ENCODE data around the gene FJX1.

FJX1 gene

GRCh38 chr11:35617687-35618496 is at the start of gene FJX1:
Gene FJX1 (plus strand): TSS chr11:35618460. CDS start chr11:35618637, 177 bp downstream.
- peak; percentile 93 for DNase-seq

- DNase-seq = no peak
These were observed 46.6 kb upstream of the FJX1 start for GRCh38 chr11:35571696-35572095.

GRCh38 chr11:35579557-35580396 is 38.5 kb upstream of the FJX1 start:
- DNase-seq = no peak

- no peak for DNase-seq
These were observed 37.9 kb upstream of the FJX1 start for GRCh38 chr11:35580397-35580781.

DNA sequence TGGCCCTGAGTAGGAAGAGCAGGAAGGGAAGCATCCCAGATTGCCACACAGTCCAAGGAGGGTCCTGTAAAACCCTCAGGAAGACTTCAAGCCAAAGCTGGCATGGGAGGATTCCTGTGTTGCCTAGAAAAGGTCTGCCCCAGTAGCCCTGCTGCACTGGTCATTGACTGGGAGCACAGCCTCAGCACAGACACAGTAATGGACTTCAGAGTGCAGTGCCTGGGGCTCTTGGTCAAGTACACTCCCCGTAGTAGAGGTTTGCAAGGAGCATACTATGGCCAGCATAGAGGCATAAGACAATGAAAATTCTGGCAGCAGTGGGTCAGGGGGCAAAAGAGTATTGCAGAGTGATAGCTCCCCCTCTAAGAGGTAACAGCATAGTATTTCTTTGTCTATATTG is 36.2 kb upstream of the FJX1 start:
- no peak for DNase-seq

GRCh38 chr11:35583126-35583525 is 35.1 kb upstream of the FJX1 start:
- DNase-seq = no peak

GRCh38 chr11:35583843-35584242 is 34.4 kb upstream of the FJX1 start:
- DNase-seq = no peak

- no peak for DNase-seq
These were observed 33.9 kb upstream of the FJX1 start for GRCh38 chr11:35584321-35584720.

DNA sequence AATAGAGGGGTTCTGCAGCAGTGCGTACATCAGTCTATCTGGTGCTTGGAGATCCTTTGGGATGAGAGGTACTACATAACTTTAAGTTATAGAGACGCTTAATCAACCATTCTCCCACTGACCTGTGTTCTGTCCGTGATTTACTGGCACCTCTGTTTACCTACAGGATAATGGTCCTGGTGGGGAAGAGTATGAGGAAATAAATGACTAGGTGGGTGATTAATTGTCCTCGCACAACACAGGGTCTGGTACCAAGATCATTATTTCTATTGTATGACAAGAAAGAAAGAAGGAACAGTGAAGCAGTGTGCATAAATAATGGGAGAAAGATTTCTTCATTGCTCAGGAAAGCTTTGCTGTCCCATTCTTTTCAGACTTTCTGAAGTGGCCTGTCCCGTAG is 32.8 kb upstream of the FJX1 start:
- no peak for DNase-seq

GRCh38 chr11:35586222-35586621 is 32.0 kb upstream of the FJX1 start:
- DNase-seq = no peak

GRCh38 chr11:35587972-35588371 is 30.3 kb upstream of the FJX1 start:
- DNase-seq = no peak

GRCh38 chr11:35588627-35589026 is 29.6 kb upstream of the FJX1 start:
- DNase-seq = no peak

DNA sequence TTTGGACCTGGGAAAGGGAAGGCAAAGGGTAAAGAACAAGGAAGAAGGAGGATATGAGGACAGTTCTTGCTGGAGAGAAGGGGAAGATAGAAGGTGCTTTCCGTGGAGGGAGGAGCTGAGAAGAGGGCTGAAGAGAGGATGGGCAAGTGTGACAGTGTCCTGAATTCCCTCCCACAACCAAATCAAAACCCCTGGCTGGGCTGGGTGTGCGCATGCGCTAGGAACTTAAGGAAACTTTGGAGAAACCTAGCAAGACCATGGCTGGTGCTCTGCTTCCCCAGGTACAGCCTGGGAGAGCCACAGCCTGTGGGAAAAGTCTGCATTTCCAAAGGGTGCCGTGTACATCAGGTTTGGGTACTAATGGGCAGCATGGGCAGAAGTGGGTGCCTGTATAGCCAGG is 29.0 kb upstream of the FJX1 start:
- DNase-seq = no peak

- no peak for DNase-seq
These were observed 27.8 kb upstream of the FJX1 start for GRCh38 chr11:35590412-35590811.

DNA sequence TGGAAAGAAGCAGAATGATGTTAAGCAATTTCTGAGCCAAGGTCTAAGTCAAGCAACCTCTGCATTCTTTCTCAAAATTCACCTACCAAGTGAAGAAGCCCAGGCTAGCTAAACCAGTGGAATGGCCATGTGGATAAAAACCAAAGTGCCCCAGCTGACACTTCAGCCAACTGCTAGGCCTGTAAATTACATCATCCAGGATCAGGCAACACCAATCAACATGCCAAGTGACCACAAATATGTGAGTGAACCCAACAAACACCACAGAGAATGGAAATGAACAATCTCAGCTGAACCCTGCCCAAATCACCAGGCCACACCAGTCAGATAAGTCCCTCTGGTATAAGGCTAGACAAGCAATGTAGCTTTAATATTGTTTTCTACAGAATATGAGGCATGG is 25.1 kb upstream of the FJX1 start:
- no peak for DNase-seq

DNA sequence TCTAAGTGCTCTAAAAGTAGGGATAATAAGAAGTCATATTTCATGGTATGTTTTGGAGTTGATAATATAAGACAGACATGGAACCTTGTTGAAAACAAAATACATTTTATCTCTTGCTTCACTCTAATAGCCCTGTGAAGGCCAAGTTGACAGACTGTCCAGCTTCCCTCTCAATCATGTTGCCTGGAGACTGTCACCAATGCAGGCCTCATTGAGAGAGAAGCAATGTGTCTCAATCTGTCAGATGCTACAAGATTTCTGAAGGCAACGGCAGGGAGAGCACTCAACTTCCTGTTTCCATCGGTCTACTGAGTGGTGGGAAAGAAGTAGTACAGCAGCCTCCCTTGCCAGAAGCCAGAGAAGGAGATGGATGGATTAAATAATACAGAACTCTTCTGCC is 23.6 kb upstream of the FJX1 start:
- no peak for DNase-seq

GRCh38 chr11:35598254-35599125 is 19.8 kb upstream of the FJX1 start:
- DNase-seq = no peak

DNA sequence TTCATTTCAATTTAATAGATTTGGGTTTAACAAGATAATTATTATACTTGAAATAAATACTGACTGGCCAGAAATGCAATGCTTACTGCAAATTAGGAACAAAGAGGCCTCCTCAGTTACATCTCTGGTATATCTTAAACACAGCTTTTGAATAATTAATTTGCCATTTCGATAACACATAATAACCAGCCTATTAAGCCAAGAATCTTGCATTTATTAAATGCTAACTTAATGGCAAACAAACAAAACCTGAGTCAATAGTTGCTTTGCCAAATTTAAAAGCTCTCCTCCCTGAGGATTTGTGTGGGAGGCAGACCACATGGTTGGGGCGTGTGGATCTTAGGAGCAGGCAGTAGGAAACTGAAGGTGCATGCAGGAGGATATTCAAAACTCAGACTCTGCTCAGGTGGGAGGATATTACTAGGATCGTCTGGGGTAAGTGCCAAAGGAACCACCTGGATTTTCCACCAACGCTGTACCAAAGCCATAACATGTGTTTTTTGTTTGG is 17.9 kb upstream of the FJX1 start:
- DNase-seq = peak; percentile 59

GRCh38 chr11:35602160-35602793 is 16.0 kb upstream of the FJX1 start:
- DNase-seq = no peak

GRCh38 chr11:35602979-35603378 is 15.3 kb upstream of the FJX1 start:
- no peak for DNase-seq

- no peak for DNase-seq
These were observed 12.6 kb upstream of the FJX1 start for GRCh38 chr11:35605706-35606105.

DNA sequence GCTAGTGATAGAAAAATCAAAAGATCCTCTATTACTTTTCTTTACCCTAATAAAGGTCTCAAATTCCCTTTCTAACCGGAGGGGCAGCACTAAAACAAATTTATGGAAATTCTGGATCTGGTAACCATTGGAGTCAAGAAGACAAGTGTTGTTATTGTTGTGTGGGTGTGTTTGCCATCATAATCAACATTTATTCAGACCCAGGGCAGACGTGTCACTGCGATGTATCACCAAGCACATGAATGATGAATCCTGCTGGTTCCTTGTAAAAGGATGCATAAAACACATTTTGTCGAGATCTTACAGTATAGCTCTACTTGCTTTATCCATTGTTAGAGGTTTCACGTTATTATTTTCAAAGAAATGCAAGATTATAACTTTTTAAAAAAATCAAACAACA is 12.1 kb upstream of the FJX1 start:
- no peak for DNase-seq

DNA sequence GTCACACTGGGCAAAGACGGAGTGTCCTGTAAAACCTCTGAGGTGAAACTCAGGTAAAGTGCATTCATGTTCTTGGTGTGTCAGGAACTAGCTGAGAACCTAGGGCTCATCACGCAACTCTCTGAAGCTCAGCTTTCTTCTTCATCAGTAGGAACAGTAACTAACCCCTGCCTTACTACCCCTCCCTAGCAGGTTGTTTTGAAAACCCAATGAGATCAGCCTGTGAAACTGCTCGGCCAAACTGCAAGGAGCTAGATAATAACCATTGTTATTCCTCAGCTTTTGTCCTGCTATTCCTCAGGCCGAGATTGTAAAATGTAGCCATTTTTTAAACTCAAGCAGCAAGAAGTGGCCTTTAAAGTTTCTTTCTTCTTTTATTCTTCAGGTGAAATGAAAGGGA is 9.8 kb upstream of the FJX1 start:
- DNase-seq = no peak

Data from NCI-H2171 (cell line).